Superior temporal gyrus (tissue), 1 donor: ENCODE results near the gene PPARA.
A peak's percentile ranks its signal among the peaks of the same experiment; 100 is the strongest.
"Not testable (repeated sequence)": the region's sequence is repeated elsewhere in the genome, so short reads cannot be mapped to it uniquely, and the experiment has no call there.

Experiments
- DNase-seq: peaks from one replicate; pipeline ENCODE4 v3.0.0-alpha.2; 2016; ENCODE audit errors: extremely low spot score

The PPARA gene

DNA sequence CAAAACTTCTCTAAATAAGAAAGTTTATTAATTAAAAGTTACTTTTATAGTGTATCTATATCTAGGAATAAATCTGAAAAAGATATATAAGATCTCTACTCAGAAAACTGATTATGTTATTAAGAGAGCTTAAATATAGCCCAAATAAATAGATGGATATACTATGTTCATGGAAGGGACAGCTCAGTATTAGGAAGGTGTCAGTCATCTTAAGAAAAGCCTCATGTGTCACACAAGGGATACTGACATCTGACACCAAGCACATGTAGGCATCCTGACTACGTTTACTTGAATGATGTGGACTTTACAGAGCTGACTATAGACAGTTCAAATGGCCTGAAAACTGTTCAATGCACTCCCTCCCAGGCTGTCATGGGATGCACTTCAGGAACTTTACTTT lies 19.3 kb downstream of the PPARA start:
- no peak for DNase-seq

- no peak for DNase-seq
Measured at GRCh38 chr22:46171940-46172339, 21.6 kb downstream of the PPARA start.

- no peak for DNase-seq
Measured at GRCh38 chr22:46172522-46173110, 22.3 kb downstream of the PPARA start.

DNA sequence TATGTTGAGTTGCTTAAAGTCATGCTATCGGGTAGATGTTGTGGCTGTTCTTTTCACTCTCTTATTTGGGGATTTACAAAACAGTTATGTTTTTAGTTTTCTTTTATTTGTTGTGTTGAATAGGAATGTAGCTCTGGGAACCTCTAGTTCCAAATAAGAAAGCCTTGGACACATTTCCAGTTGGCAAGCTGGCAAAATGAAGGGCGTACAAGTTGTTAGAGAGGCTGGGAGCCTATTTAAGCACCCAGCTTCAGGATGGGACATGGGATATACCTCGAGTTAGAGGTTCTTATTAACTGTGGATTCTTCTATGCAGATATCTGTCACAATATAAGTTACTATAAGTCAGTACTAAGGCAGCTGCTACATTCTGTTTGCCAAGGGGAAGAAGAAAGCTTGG lies 22.8 kb downstream of the PPARA start:
- peak; percentile 24 for DNase-seq

DNA sequence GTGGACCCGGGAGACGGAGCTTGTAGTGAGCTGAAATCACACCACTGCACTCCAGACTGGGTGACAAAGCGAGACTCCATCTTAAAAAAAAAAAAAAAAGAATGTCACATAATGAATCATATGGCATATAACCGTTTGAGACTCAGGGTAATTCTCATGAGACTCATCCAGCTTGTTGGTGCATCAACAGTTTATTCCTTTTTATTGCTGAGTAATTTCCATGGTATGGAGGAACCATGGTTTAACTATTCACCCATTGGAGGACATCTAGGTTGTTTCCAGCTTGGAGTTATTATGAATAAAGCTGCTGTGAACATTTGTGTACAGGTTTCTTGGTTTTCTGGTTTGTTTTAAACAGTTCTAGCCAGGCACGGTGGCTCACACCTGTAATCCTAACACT lies 25.3 kb downstream of the PPARA start:
- no peak for DNase-seq

- no peak for DNase-seq
Measured at GRCh38 chr22:46176508-46177003, 26.2 kb downstream of the PPARA start.

DNA sequence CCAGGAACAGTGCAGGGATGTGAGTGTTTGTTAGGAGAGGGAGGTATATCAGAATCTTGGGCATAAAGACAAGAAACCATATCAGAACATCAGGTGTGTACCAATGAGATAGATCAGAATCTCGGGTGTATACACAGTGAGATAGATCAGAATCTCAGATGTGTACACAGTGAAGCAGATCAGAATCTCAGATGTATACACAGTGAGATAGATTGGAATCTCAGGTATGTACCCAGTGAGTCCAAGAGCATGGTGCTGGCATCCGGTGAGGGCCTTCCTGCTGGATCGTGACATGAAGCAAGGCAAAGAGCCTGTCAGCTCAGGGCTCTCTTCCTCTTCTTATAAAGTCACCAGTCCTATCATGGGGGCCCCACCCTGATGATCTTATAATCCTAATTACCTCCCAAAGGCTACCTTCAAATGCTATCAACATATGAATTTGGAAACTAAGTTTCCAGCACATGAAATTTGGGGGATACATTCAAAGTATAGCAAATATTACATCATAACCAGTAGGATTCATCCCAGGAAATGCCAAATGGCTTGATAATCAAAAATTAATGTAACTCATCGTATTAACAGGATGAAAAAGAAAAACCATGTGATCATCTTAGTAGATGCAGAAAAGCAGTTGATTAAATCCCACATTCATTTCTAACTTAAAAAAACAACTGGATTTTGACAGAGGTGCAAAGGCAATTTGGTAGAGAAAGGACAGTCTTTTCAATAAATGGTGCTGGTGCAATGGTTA lies 28.6 kb downstream of the PPARA start:
- no peak for DNase-seq

- DNase-seq: no peak
Measured at GRCh38 chr22:46179748-46180147, 29.4 kb downstream of the PPARA start.

- no peak for DNase-seq
Measured at GRCh38 chr22:46180370-46181137, 30.2 kb downstream of the PPARA start.

DNA sequence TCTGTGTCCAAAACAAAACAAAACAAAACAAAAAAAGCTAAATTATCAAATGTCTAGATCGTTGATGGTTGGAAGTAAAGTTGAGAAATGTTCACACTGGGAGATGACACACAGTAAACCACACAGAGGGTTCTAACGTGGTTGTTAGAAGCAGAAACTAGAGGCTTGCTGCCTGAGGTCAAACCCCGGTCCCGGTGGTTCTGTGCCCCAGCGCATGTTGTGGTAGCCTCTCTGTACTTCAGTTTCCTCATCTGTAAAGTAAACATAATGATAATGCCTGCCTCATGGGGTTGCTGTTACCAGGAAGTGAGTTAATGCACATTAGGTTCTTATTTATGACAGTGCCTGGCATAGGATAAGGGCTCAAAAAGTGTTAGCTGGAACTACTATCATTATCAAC lies 33.4 kb downstream of the PPARA start:
- DNase-seq: no peak

GRCh38 chr22:46185283-46185682 lies 35.0 kb downstream of the PPARA start:
- DNase-seq: no peak

DNA sequence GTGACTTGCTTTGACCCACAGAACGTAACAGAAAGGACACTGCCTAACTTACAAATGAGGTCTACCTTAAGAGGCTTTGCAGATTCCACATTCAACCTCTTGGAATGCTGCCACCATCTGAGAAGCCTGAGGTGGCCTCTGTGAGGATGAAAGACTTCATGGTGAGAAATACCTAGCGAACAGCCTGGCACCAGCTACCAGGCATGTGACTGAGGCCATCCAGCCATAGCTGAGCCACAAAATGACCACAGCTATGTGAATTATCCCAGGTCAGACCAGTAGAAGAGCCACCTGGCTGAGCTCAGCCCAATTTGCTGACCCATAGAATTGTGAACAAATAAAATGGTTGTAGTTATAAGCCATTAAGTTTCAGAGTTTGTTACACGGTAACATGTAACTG lies 37.5 kb downstream of the PPARA start:
- DNase-seq: no peak

DNA sequence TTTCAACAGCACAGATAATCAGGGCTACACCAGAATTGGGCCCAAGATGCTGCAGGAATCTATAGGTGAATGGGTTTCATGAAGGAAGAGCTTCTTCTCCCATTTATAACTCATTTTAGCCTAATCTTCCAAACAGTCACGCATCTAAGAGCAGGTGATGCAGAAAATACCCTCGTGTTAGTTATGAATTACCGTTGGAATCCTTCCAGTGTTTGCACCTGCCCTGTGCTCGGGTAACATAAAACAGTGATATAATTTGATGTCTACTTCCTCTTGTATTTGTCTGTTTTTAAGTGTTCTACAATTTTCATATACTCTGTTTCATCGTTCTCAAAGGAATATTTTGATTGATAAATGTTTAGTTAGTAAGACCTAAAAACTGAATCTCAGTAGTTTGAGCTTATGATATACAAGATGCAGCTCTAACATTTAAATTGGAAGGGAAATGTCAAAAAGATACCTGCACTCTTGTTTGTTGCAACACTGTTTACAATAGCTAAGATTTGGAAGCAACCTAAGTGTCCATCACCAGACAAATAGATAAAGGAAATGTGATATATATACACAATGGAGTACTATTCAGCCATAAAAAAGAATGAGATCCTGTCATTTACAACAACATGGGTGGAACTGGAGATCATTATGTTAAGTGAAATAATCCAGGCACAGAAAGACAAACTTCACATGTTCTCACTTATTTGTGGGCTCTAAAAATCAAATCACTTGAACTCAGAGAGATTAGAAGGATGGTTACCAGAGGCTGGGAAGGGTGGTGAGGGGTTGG lies 42.1 kb downstream of the PPARA start:
- DNase-seq: no peak

- DNase-seq: no peak
Measured at GRCh38 chr22:46193898-46194310, 43.6 kb downstream of the PPARA start.

GRCh38 chr22:46195487-46196165 lies 45.3 kb downstream of the PPARA start:
- no peak for DNase-seq

DNA sequence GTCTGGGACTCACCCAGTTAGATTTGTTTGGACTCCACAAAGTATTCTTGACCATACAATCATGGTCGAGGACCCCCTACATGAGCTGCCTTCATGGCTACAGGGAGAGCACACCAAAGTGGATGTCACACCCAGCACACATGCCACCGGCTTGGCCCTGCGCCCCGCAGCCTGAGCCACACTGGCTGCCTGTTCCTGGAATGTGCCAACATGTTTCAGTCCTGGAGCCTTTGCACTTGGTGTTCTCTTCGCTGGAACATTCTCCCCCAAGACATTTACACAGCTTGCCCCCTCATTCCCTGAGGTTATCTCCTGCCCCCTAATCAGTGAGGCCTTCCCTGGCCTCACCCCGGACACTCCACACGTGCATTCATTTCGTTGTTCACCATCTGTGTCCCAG lies 46.0 kb downstream of the PPARA start:
- no peak for DNase-seq

GRCh38 chr22:46198274-46198673 lies 47.9 kb downstream of the PPARA start:
- no peak for DNase-seq

DNA sequence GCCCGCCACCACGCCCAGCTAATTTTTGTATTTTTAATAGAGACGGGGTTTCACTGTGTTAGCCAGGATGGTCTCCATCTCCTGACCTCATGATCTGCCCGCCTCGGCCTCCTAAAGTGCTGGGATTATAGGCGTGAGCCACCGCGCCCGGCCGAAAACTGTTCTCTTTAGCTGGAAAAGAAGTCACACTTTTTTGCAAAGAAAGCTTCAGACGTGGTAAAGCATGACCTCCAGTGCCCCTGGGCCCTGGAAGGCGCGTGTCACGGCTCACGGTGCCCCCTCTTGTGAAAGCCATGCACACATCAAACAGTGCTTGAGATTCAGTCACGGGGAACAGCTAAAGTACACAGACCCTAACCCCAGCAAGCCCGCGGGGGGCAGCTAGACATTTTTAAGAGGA lies 48.5 kb downstream of the PPARA start:
- DNase-seq: not testable (repeated sequence)

DNA sequence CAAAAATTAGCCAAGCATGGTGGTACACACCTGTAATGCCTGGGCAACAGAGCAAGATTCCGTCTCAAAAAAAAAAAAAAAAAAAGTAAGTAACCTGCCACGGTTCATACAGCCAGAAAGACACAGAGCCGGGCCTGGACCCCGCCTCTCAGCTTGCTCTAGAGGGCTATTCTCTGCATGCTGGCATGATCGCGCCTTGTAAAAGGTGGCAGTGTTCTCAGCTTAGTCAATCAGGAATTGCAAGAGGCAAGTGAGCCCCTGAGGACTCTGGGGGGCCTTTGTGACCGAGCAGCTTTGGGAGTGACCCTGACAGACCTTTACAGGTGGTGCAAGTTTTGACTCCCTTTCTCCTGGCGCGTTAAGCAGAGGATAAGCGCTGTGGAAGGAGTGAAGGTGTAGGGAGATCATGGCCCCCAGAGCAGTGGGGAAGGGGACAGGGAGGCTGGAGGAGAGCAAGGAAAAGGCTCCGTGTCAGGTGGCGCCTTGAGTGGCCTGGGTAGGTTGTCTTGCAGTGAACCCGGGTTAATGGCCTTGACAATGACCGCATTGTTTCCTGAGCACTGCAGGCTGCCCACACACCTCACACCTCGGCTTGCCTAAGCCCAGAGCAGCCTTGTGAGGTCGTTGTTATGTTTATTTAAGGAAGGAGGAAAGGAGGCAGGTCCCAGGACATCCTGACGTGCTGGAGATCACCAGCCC lies 50.9 kb downstream of the PPARA start:
- no peak for DNase-seq

DNA sequence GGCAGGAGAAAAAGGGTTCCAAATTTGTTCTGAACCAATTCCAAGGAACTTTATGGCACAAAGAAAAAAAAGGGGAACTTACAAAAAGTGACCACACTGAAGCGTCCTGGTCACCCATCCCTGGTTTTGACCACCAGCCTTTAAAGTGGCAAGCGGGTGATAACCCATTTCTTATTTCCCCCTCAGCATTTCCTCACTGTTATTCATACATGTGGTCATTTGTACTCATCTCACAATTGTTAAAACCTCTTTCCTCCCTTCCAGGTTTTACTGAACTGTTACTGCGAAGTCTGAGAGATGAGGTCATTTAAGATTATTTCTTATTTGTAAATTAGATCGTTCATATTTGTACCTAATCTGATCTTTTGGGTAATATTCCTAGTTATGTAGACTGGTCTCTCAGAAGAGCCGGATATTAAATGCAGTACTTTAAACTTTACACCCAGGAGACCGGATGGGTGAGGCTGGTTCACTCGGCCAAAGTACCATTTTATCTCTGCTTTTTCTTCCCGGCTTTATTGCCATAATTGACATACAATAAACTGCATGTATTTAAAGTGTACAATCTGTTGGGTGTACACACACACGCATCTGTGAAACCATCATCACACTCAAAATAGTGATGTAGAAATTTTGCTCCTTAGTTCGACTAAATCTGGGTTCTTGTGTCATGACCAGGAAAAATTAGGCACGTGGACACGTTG lies 52.7 kb downstream of the PPARA start:
- no peak for DNase-seq
